Measurements from ENCODE around the gene HBS1L. TPM values are rescaled to one million over a fixed set of nuclear protein-coding genes. Genes with fewer than 3 reads are reported as not detected.

The HBS1L gene
- total RNA-seq, 1 experiment from 2014 or later: 95.4 TPM

GRCh38 chr6:134943522-134944111 lies 111.0 kb downstream of the HBS1L start (continued):
- no peak for TF ChIP-seq AFF4 (CRISPR knock-in tag; IDR thresholded peaks at IDR 0.05; ENCODE audit: borderline replicate concordance)
- no peak for TF ChIP-seq ZNF138 (CRISPR knock-in tag; conservative IDR thresholded peaks at IDR 0.05)

- Mint-ChIP-seq H3K4me1 (peaks cover 5% of the 10 kb centered on the region; the same call in 1 of the 2 replicates), H3K27ac (no peak overlapping the region), H3K4me3 (no peak overlapping the region), H3K9me3 (no peaks in the 10 kb centered on the region), H3K27me3 (ENCODE audit: low read depth) (no peaks in the 10 kb centered on the region), H3K36me3 (no peaks in the 10 kb centered on the region)
- DNase-seq (ENCODE audit: low spot score): no peak
- ChIA-PET CTCF (interaction anchor here (0.6 to 2.5 kb wide), 6 partner anchors 103 to 815 kb away, joined by 3 to 11 read pairs (median 3); no protein-coding TSS in a partner anchor), POLR2A (no interaction called here)
- no peak for TF ChIP-seq MAX (CRISPR knock-in tag; IDR thresholded peaks at IDR 0.05)
- no peak for TF ChIP-seq ERG (CRISPR knock-in tag; IDR thresholded peaks at IDR 0.05)
- TF ChIP-seq NR3C1 (CRISPR knock-in tag; conservative IDR thresholded peaks at IDR 0.05; ENCODE audit: low read depth): no peak
- peak; percentile 25; the same call in 1 of the 2 replicates for ATAC-seq
These were observed 115.7 kb downstream of the HBS1L start for GRCh38 chr6:134938896-134939295.

- Mint-ChIP-seq H3K27me3 (ENCODE audit: low read depth) (no peaks in the 10 kb centered on the region), H3K4me3 (no peak overlapping the region), H3K4me1 (peaks cover 5% of the 10 kb centered on the region; the same call in 1 of the 2 replicates), H3K27ac (no peak overlapping the region), H3K9me3 (no peaks in the 10 kb centered on the region), H3K36me3 (no peaks in the 10 kb centered on the region)
- ATAC-seq (peak; percentile 32; the same call in 1 of the 2 replicates), DNase-seq (ENCODE audit: low spot score) (no peak)
- CTCF ChIA-PET: no interaction called here
- no peak for TF ChIP-seq ATF3 (CRISPR knock-in tag; conservative IDR thresholded peaks at IDR 0.05)
- TF ChIP-seq FOXP4 (CRISPR knock-in tag; IDR thresholded peaks at IDR 0.05): no peak
- no peak for TF ChIP-seq TEAD1 (CRISPR knock-in tag; IDR thresholded peaks at IDR 0.05)
- POLR2A ChIA-PET: no interaction called here
These were observed 117.2 kb downstream of the HBS1L start for GRCh38 chr6:134937426-134937825.

GRCh38 chr6:134936931-134937330 lies 117.7 kb downstream of the HBS1L start:
- ChIA-PET POLR2A (no interaction called here), CTCF (no interaction called here)
- DNase-seq (ENCODE audit: low spot score) (no peak), ATAC-seq (no peak)
- Mint-ChIP-seq H3K4me1 (peaks cover 5% of the 10 kb centered on the region; the same call in 1 of the 2 replicates), H3K27me3 (ENCODE audit: low read depth) (no peaks in the 10 kb centered on the region), H3K27ac (no peak overlapping the region; the same call in 1 of the 2 replicates), H3K9me3 (no peaks in the 10 kb centered on the region), H3K36me3 (no peaks in the 10 kb centered on the region), H3K4me3 (no peak overlapping the region)
- TF ChIP-seq SMAD4 (CRISPR knock-in tag; IDR thresholded peaks at IDR 0.05) (no peak), ARID4B (CRISPR knock-in tag; IDR thresholded peaks at IDR 0.05; ENCODE audit: borderline replicate concordance) (no peak), FOXP1 (CRISPR knock-in tag; IDR thresholded peaks at IDR 0.05; ENCODE audit: borderline replicate concordance) (no peak), PRDM15 (CRISPR knock-in tag; IDR thresholded peaks at IDR 0.05) (no peak)

All from WTC11 (cell line).